ENCODE data around the gene TRPC4. TPM values are rescaled to one million over a fixed set of nuclear protein-coding genes. Genes with fewer than 3 reads are reported as not detected.

TRPC4 gene
- total RNA-seq, 1 experiment from 2014 or later = 1.3 TPM

- in situ Hi-C loops (cut with HindIII; ENCODE audit: low pct_unique_long_range_greater_than_20kb, low sequenced_read_pairs) = no loop called here
- no peak for DNase-seq (ENCODE audit: low read depth)
These were observed 224.3 kb downstream of the TRPC4 start for GRCh38 chr13:37645181-37645740.

GRCh38 chr13:37641391-37641790, 228.2 kb downstream of the TRPC4 start:
- in situ Hi-C loops (cut with HindIII; ENCODE audit: low pct_unique_long_range_greater_than_20kb, low sequenced_read_pairs) = no loop called here

GRCh38 chr13:37640499-37640898, 229.1 kb downstream of the TRPC4 start:
- in situ Hi-C loops (cut with HindIII; ENCODE audit: low pct_unique_long_range_greater_than_20kb, low sequenced_read_pairs) = no loop called here

More at GRCh38 chr13:37641391-37641790, 228.2 kb downstream of the TRPC4 start:
- no peak for DNase-seq (ENCODE audit: low read depth)

GRCh38 chr13:37636701-37637100, 232.9 kb downstream of the TRPC4 start:
- in situ Hi-C loops (cut with HindIII; ENCODE audit: low pct_unique_long_range_greater_than_20kb, low sequenced_read_pairs) = no loop called here
- no peak for DNase-seq (ENCODE audit: low read depth)

More at GRCh38 chr13:37640499-37640898, 229.1 kb downstream of the TRPC4 start:
- DNase-seq (ENCODE audit: low read depth) = peak; percentile 31

- DNase-seq (ENCODE audit: low read depth) = no peak
- in situ Hi-C loops (cut with HindIII; ENCODE audit: low pct_unique_long_range_greater_than_20kb, low sequenced_read_pairs) = no loop called here
These were observed 237.3 kb downstream of the TRPC4 start for GRCh38 chr13:37632294-37632693.

- no peak for DNase-seq (ENCODE audit: low read depth)
- in situ Hi-C loops (cut with HindIII; ENCODE audit: low pct_unique_long_range_greater_than_20kb, low sequenced_read_pairs) = no loop called here
These were observed 242.1 kb downstream of the TRPC4 start for GRCh38 chr13:37627428-37627827.

- in situ Hi-C loops (cut with HindIII; ENCODE audit: low pct_unique_long_range_greater_than_20kb, low sequenced_read_pairs) = no loop called here
- no peak for DNase-seq (ENCODE audit: low read depth)
These were observed 247.7 kb downstream of the TRPC4 start for GRCh38 chr13:37621811-37622361.

GRCh38 chr13:37618554-37618953, 251.0 kb downstream of the TRPC4 start:
- in situ Hi-C loops (cut with HindIII; ENCODE audit: low pct_unique_long_range_greater_than_20kb, low sequenced_read_pairs) = no loop called here
- peak; percentile 37 for DNase-seq (ENCODE audit: low read depth)

GRCh38 chr13:37617173-37617572, 252.4 kb downstream of the TRPC4 start:
- DNase-seq (ENCODE audit: low read depth) = peak; percentile 91
- in situ Hi-C loops (cut with HindIII; ENCODE audit: low pct_unique_long_range_greater_than_20kb, low sequenced_read_pairs) = no loop called here

GRCh38 chr13:37616131-37616530, 253.4 kb downstream of the TRPC4 start:
- no peak for DNase-seq (ENCODE audit: low read depth)
- in situ Hi-C loops (cut with HindIII; ENCODE audit: low pct_unique_long_range_greater_than_20kb, low sequenced_read_pairs) = no loop called here

GRCh38 chr13:37615276-37615675, 254.3 kb downstream of the TRPC4 start:
- DNase-seq (ENCODE audit: low read depth) = no peak
- in situ Hi-C loops (cut with HindIII; ENCODE audit: low pct_unique_long_range_greater_than_20kb, low sequenced_read_pairs) = no loop called here

GRCh38 chr13:37613638-37614037, 255.9 kb downstream of the TRPC4 start:
- in situ Hi-C loops (cut with HindIII; ENCODE audit: low pct_unique_long_range_greater_than_20kb, low sequenced_read_pairs) = no loop called here
- no peak for DNase-seq (ENCODE audit: low read depth)

GRCh38 chr13:37613236-37613635, 256.3 kb downstream of the TRPC4 start:
- in situ Hi-C loops (cut with HindIII; ENCODE audit: low pct_unique_long_range_greater_than_20kb, low sequenced_read_pairs) = no loop called here

GRCh38 chr13:37608750-37609339, 260.7 kb downstream of the TRPC4 start:
- in situ Hi-C loops (cut with HindIII; ENCODE audit: low pct_unique_long_range_greater_than_20kb, low sequenced_read_pairs) = no loop called here
- DNase-seq (ENCODE audit: low read depth) = no peak

More at GRCh38 chr13:37613236-37613635, 256.3 kb downstream of the TRPC4 start:
- no peak for DNase-seq (ENCODE audit: low read depth)

GRCh38 chr13:37602733-37603381, 266.7 kb downstream of the TRPC4 start:
- DNase-seq (ENCODE audit: low read depth) = peak; percentile 14
- in situ Hi-C loops (cut with HindIII; ENCODE audit: low pct_unique_long_range_greater_than_20kb, low sequenced_read_pairs) = no loop called here

GRCh38 chr13:37601648-37602440, 267.7 kb downstream of the TRPC4 start:
- in situ Hi-C loops (cut with HindIII; ENCODE audit: low pct_unique_long_range_greater_than_20kb, low sequenced_read_pairs) = no loop called here
- no peak for DNase-seq (ENCODE audit: low read depth)

- no peak for DNase-seq (ENCODE audit: low read depth)
- in situ Hi-C loops (cut with HindIII; ENCODE audit: low pct_unique_long_range_greater_than_20kb, low sequenced_read_pairs) = no loop called here
These were observed 270.1 kb downstream of the TRPC4 start for GRCh38 chr13:37599519-37599918.

- DNase-seq (ENCODE audit: low read depth) = no peak
- in situ Hi-C loops (cut with HindIII; ENCODE audit: low pct_unique_long_range_greater_than_20kb, low sequenced_read_pairs) = no loop called here
These were observed 271.0 kb downstream of the TRPC4 start, which contains the start of gene POSTN for GRCh38 chr13:37598597-37598996. Gene POSTN (minus strand): TSS chr13:37598768. CDS start chr13:37598726, 42 bp downstream.

Measured in Caki2 (cell line).